Cardiac fibroblast (primary cell): ENCODE measurements around the gene ZNF845.
A peak's percentile ranks its signal among the peaks of the same experiment; 100 is the strongest.
"Not testable (repeated sequence)": the region's sequence is repeated elsewhere in the genome, so short reads cannot be mapped to it uniquely, and the experiment has no call there.

Experiments used
- DNase-seq, 2 donors: peaks; one replicate each; pipeline versions ENCODE4 v3.0.0 to v3.0.0-alpha.2; 2010; ENCODE audit warnings: low read depth in 2 of 2
- H3K4me3 ChIP-seq, 2 donors: replicated peaks in 1 of 2; 1 replicate in 1 of 2; 2 replicates in 1 of 2; pipeline ENCODE4 v1.5.1; 2011; ENCODE audit warnings: low read depth in 2 of 2, low read length in 2 of 2, mild to moderate bottlenecking in 2 of 2, moderate library complexity in 1 of 2
- TF ChIP-seq, protein P1 (sequence below): IDR thresholded peaks from one replicate; pipeline ENCODE4 v1.5.1; 2011; ENCODE audit warnings: low read depth, mild to moderate bottlenecking, low read length, inconsistent platforms

Gene ZNF845

DNA sequence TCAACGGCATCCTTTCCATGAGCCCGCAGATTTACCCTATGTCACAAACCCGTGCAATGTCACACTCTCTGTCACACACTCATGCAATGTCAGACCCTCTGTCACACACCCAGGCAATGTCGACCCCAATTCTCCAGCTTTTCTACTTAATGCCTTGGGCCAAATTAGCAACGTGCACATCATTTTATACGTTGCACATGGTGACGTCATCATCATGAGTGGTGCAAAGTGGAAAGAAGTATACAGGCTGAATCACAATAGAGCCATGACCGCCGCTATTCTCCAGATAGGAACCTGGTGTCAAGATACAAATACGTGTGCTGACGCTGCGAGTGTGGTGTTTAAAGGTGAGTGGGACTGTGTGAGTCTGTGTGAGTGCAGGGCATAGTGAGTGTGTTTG lies 21.7 kb upstream of the ZNF845 start:
- TF ChIP-seq, protein P1, sequence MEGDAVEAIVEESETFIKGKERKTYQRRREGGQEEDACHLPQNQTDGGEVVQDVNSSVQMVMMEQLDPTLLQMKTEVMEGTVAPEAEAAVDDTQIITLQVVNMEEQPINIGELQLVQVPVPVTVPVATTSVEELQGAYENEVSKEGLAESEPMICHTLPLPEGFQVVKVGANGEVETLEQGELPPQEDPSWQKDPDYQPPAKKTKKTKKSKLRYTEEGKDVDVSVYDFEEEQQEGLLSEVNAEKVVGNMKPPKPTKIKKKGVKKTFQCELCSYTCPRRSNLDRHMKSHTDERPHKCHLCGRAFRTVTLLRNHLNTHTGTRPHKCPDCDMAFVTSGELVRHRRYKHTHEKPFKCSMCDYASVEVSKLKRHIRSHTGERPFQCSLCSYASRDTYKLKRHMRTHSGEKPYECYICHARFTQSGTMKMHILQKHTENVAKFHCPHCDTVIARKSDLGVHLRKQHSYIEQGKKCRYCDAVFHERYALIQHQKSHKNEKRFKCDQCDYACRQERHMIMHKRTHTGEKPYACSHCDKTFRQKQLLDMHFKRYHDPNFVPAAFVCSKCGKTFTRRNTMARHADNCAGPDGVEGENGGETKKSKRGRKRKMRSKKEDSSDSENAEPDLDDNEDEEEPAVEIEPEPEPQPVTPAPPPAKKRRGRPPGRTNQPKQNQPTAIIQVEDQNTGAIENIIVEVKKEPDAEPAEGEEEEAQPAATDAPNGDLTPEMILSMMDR = no peak
- no peak for DNase-seq

GRCh38 chr19:53328967-53329366 lies 4.6 kb upstream of the ZNF845 start:
- TF ChIP-seq, protein P1 = no peak
- peak; percentile 32 to 51 for DNase-seq
- H3K4me3 ChIP-seq = no peak overlapping the region

More for the DNA sequence above, 21.7 kb upstream of the ZNF845 start:
- H3K4me3 ChIP-seq = no peak overlapping the region

DNA sequence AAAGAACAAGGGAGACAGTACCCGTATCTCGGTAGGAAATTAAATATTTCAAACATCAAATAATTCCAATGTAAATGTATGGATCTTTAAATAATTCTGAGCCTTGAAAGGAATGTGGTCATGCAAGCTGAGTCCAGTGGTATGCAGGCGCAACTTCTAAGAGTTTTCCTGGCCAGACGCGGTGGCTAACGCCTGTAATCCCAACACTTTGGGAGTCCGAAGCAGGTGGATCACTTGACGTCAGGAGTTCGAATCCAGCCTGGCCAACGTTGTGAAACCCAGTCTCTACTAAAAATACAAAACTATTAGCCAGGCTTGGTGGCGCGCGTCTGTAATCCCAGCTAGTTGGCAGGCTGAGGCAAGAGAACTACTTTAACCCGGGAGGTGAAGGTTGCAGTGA lies 1.1 kb upstream of the ZNF845 start:
- DNase-seq = no peak
- peak overlapping the region in 1 of 2 donors; percentile 72 for H3K4me3 ChIP-seq
- TF ChIP-seq, protein P1 = no peak

DNA sequence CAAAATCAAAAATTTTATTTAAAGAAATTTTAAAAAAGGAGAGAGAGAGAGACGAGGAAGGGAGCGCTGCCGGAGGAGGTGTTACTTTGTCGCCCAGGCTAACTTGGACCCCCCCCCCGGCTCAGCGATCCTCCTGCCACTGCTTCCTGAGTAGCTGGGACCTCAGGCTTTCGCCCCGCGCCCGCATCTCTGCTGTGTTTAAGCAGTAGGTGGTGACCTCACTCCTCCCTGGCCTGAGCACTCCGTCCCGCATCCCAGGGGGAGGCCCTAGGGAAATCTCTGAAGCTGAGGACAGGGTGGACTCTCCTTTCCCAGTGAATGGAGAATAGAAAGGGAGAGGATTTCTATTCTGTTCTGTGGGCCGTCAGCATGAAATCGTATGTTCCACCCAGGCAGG lies 485 bp upstream of the ZNF845 start:
- peak overlapping the region; percentile 72 to 88 for H3K4me3 ChIP-seq
- TF ChIP-seq, protein P1 = no peak
- no peak for DNase-seq

DNA sequence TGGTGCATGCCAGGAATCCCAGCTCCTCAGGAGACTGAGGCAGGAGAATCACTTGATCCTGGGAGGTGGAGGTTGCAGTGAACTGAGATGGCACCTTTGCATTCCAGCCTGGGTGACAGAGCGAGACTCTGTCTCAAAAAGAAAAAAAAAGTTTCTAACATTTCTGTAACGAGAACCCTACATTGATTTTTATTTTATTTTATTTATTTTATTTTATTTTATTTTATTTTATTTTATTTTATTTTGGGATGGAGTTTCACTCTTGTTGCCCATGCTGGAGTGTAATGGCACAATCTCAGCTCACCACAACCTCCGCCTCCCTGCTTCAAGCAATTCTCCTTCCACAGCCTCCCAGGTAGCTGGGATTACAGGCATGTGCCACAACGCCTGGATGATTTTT lies 10.9 kb downstream of the ZNF845 start:
- not testable (repeated sequence) for H3K4me3 ChIP-seq, DNase-seq

- H3K4me3 ChIP-seq = no peak overlapping the region
- TF ChIP-seq, protein P1 = no peak
- no peak for DNase-seq
These were observed 22.2 kb downstream of the ZNF845 start for GRCh38 chr19:53355739-53356138.

DNA sequence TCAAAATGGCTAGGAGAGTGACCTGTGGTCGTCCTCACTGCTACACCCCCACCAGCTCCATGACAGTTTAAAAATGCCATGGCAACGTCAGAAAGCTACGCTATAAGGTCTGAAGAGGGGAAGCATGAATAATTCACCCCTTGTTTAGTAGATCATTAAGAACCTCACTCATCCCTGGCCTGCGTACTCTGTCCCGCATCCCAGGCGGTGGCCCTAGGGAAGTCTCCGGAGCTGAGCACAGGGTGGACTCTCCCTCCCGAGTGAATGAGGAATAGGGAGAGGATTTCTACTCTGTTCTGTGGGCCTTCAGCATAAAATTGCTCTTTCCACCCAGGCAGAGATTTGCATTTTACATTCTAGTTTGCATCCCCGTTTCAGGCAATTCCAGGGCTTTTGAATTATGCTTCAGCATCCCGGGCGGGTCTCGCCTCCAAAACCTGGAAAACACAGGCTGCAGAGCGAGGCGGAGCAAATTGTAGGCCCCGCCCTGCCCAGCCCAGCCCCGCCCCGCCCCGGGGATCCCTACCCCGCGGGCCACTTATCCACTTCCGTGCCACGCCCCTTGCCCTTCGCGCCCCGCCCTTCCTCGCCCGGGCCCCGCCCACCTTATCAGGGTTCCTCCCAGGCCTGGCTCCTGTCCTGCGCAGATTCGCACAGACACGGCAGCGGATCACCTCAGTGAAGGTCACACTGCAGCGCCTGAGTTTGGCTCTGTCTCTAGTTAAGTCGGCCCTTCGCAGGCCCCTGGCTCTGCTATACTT lies 24.5 kb downstream of the ZNF845 start:
- H3K4me3 ChIP-seq = no peak overlapping the region
- DNase-seq = no peak
- TF ChIP-seq, protein P1 = no peak

- not testable (repeated sequence) for H3K4me3 ChIP-seq, DNase-seq
These were observed 26.5 kb downstream of the ZNF845 start for GRCh38 chr19:53360056-53360455.
